Stimulated activated CD4-positive, alpha-beta T cell treated with anti-CD3 and anti-CD28 coated beads, Interleukin-1b, Interleukin-23, amount 100 ng/mL, for 24 hours (primary cell): ENCODE data around the gene HTRA3.
A peak's percentile ranks its signal among the peaks of the same experiment; 100 is the strongest.

Experiments
- DNase-seq, 4 experiments: peaks; one replicate each; pipeline ENCODE4 v3.0.0-alpha.2; 2020; ENCODE audit warnings: low read depth in 4 of 4, low spot score in 1 of 4

HTRA3 gene

GRCh38 chr4:8265171-8265929 lies 4.2 kb upstream of the HTRA3 start:
- no peak for DNase-seq

- DNase-seq: no peak
Observed at GRCh38 chr4:8266088-8266487, 3.5 kb upstream of the HTRA3 start.

GRCh38 chr4:8266508-8266907 lies 3.0 kb upstream of the HTRA3 start:
- no peak for DNase-seq

GRCh38 chr4:8267077-8267476 lies 2.5 kb upstream of the HTRA3 start:
- peak in 2 of 4 experiments; percentile 5 to 14 for DNase-seq

- no peak for DNase-seq
Observed at GRCh38 chr4:8268211-8268610, 1.3 kb upstream of the HTRA3 start.

- DNase-seq: no peak
Observed at GRCh38 chr4:8268901-8269534, 536 bp upstream of the HTRA3 start.

GRCh38 chr4:8270418-8270771 lies 841 bp downstream of the HTRA3 start:
- no peak for DNase-seq

GRCh38 chr4:8270912-8271815 lies 1.6 kb downstream of the HTRA3 start:
- no peak for DNase-seq

- no peak for DNase-seq
Observed at GRCh38 chr4:8271821-8272220, 2.3 kb downstream of the HTRA3 start.

- DNase-seq: no peak
Observed at GRCh38 chr4:8272472-8273428, 3.2 kb downstream of the HTRA3 start.

- no peak for DNase-seq
Observed at GRCh38 chr4:8273450-8273849, 3.9 kb downstream of the HTRA3 start.

- DNase-seq: no peak
Observed at GRCh38 chr4:8274066-8274652, 4.6 kb downstream of the HTRA3 start.

- DNase-seq: no peak
Observed at GRCh38 chr4:8274765-8275547, 5.4 kb downstream of the HTRA3 start.

GRCh38 chr4:8275548-8275910 lies 6.0 kb downstream of the HTRA3 start:
- DNase-seq: no peak

GRCh38 chr4:8276358-8277240 lies 7.0 kb downstream of the HTRA3 start:
- DNase-seq: no peak

GRCh38 chr4:8277356-8278008 lies 7.9 kb downstream of the HTRA3 start:
- DNase-seq: no peak

GRCh38 chr4:8278009-8278395 lies 8.4 kb downstream of the HTRA3 start:
- no peak for DNase-seq
